GM23338 (cell line): ENCODE measurements around the gene CNOT1. TPM values are rescaled to one million over a fixed set of nuclear protein-coding genes. Genes with fewer than 3 reads are reported as not detected.
A peak's percentile ranks its signal among the peaks of the same experiment; 100 is the strongest.
"Not testable (repeated sequence)": the region's sequence is repeated elsewhere in the genome, so short reads cannot be mapped to it uniquely, and the experiment has no call there.

Source experiments
- ATAC-seq: fragments of 200-7000 bp; cut with Tn5 transposase; 3 replicates; pipeline ENCODE4 v1.9.1; 2020
- DNase-seq: peaks from one replicate; pipeline ENCODE4 v3.0.0-alpha.2; 2015; ENCODE audit warnings: low spot score
- H2AFZ ChIP-seq: fragments of 200-600 bp; sonication (generic); 2 replicates; pipeline ENCODE4 v1.8.0; 2016; ENCODE audit warnings: antibody characterized with exemption, mild to moderate bottlenecking, moderate library complexity
- H3F3A ChIP-seq: fragments of 200-600 bp; sonication (generic); replicated peaks from 2 replicates; pipeline ENCODE4 v1.8.0; 2017; ENCODE audit warnings: antibody characterized with exemption, mixed run types, low read depth
- H3K27ac ChIP-seq: fragments of 200-600 bp; sonication (generic); 2 replicates; pipeline ENCODE4 v1.6.1; 2016; ENCODE audit warnings: low read depth
- H3K27me3 ChIP-seq: fragments of 200-600 bp; sonication (generic); 2 replicates; pipeline ENCODE4 v1.8.0; 2016; ENCODE audit warnings: mild to moderate bottlenecking, mixed run types, moderate library complexity; ENCODE audit not compliant: insufficient read depth
- H3K36me3 ChIP-seq: fragments of 200-600 bp; sonication (generic); 2 replicates; pipeline ENCODE4 v1.8.0; 2016; ENCODE audit warnings: mild to moderate bottlenecking; ENCODE audit not compliant: insufficient read depth
- H3K4me1 ChIP-seq: fragments of 200-600 bp; sonication (generic); 2 replicates; pipeline ENCODE4 v1.8.0; 2016; ENCODE audit warnings: mild to moderate bottlenecking, moderate library complexity; ENCODE audit not compliant: insufficient read depth
- H3K4me2 ChIP-seq: fragments of 200-600 bp; sonication (generic); 2 replicates; pipeline ENCODE4 v1.7.1; 2017; ENCODE audit warnings: mixed run types
- H3K4me3 ChIP-seq: fragments of 200-600 bp; sonication (generic); 2 replicates; pipeline ENCODE4 v1.6.1; 2016; ENCODE audit warnings: mixed run types
- H3K79me2 ChIP-seq: fragments of 200-600 bp; sonication (generic); replicated peaks from 2 replicates; pipeline ENCODE4 v1.8.0; 2017; ENCODE audit warnings: mild to moderate bottlenecking; ENCODE audit not compliant: insufficient read depth
- H3K9me2 ChIP-seq: fragments of 200-600 bp; sonication (generic); 2 replicates; pipeline ENCODE4 v1.8.0; 2017; ENCODE audit not compliant: insufficient read depth
- H4K20me1 ChIP-seq: fragments of 200-600 bp; sonication (generic); replicated peaks from 2 replicates; pipeline ENCODE4 v1.8.0; 2017; ENCODE audit warnings: mild to moderate bottlenecking; ENCODE audit not compliant: insufficient read depth
- H3K27ac Mint-ChIP-seq: 2 replicates; pipeline ENCODE4 v1.8.0; 2020; ENCODE audit warnings: inconsistent platforms, mild to moderate bottlenecking, moderate library complexity, mixed read lengths
- H3K27me3 Mint-ChIP-seq: 3 replicates; pipeline ENCODE4 v1.8.0; 2022; ENCODE audit warnings: low read depth, mild to moderate bottlenecking, moderate library complexity, mixed read lengths, inconsistent platforms; ENCODE audit not compliant: insufficient read depth, poor library complexity
- H3K36me3 Mint-ChIP-seq: 3 replicates; pipeline ENCODE4 v1.8.0; 2021; ENCODE audit warnings: low read depth, mild to moderate bottlenecking, inconsistent platforms, moderate library complexity, mixed read lengths
- H3K4me1 Mint-ChIP-seq: 3 replicates; pipeline ENCODE4 v1.8.0; 2020; ENCODE audit warnings: mild to moderate bottlenecking, inconsistent platforms, mixed read lengths
- H3K4me3 Mint-ChIP-seq: 3 replicates; pipeline ENCODE4 v1.8.0; 2021; ENCODE audit warnings: moderate library complexity, mild to moderate bottlenecking, inconsistent platforms, mixed read lengths
- H3K9me3 Mint-ChIP-seq: 3 replicates; pipeline ENCODE4 v1.8.0; 2020; ENCODE audit warnings: moderate library complexity, mild to moderate bottlenecking, inconsistent platforms, mixed read lengths
- POLR2AphosphoS5 ChIP-seq: IDR thresholded peaks from 2 replicates; pipeline ENCODE4 v1.6.1; 2016; ENCODE audit warnings: antibody characterized with exemption, low read depth
- polyA plus RNA-seq: library from polyadenylated mRNA; unstranded; fragments of >200 nt; fragmentation: Nextera tagmentation; extraction: Ambion mirVana; gene quantifications from 2 replicates; pipeline ENCODE4 v1.2.1, GENCODE V29; 2016
- total RNA-seq: library from RNA; depleted of rRNA; stranded (reverse); fragments of >200 nt; shearing (Covaris generic); gene quantifications from 2 replicates; pipeline ENCODE4 v1.2.3, GENCODE V29; 2014
- TF ChIP-seq, protein P1 (sequence below): fragments of 250-450 bp; sonication (Bioruptor Pico); IDR thresholded peaks from 2 replicates; pipeline ENCODE4 v1.5.0; 2020; ENCODE audit warnings: mild to moderate bottlenecking, moderate library complexity

The CNOT1 gene
- total and polyA plus RNA-seq, 2 experiments from 2014 or later = 59.2 to 298 TPM

DNA sequence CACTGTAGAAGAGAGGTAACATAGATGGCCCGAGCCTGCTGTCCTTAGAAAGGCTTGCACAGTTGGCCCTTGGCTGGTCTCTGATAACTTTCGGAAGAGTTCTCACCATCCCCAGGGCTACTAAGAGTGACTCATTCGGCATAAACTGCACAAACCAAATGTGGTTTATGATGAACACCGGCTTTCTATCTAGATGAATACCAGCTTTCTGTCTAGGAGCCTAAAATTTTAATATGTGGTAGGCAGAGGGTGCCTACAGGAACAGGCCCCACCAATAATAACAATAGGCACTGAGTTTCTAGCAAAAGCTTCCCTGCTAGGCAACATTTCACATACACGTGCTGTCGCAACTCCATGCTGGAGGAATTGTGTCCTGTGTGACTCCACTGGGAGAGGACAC is 15.4 kb downstream of the CNOT1 start:
- no peak overlapping the region for H3K27ac ChIP-seq
- no peaks in the 10 kb centered on the region for H3K9me3 Mint-ChIP-seq
- H3K79me2 ChIP-seq = peaks cover 100% of the 10 kb centered on the region
- ATAC-seq (no peak), DNase-seq (no peak)
- H3K27me3 Mint-ChIP-seq = peaks cover 6% of the 10 kb centered on the region
- no peak overlapping the region for H3K27ac Mint-ChIP-seq
- H3K4me1 ChIP-seq = no peaks in the 10 kb centered on the region
- no peaks in the 10 kb centered on the region for H3K4me1 Mint-ChIP-seq
- no peak overlapping the region for H3K4me3 Mint-ChIP-seq
- peaks cover 43% of the 10 kb centered on the region for H3K36me3 Mint-ChIP-seq
- H3F3A ChIP-seq = peaks cover 6% of the 10 kb centered on the region; the same call in 1 of the 2 replicates
- no peaks in the 10 kb centered on the region for H3K27me3 ChIP-seq
- peaks cover 72% of the 10 kb centered on the region for H4K20me1 ChIP-seq
- 0 out of 2 replicates have a peak, but pooled peaks cover 13% of the 10 kb centered on the region for H3K36me3 ChIP-seq
- H3K9me2 ChIP-seq = no peaks in the 10 kb centered on the region
- no peak for TF ChIP-seq POLR2AphosphoS5
- TF ChIP-seq, protein P1, sequence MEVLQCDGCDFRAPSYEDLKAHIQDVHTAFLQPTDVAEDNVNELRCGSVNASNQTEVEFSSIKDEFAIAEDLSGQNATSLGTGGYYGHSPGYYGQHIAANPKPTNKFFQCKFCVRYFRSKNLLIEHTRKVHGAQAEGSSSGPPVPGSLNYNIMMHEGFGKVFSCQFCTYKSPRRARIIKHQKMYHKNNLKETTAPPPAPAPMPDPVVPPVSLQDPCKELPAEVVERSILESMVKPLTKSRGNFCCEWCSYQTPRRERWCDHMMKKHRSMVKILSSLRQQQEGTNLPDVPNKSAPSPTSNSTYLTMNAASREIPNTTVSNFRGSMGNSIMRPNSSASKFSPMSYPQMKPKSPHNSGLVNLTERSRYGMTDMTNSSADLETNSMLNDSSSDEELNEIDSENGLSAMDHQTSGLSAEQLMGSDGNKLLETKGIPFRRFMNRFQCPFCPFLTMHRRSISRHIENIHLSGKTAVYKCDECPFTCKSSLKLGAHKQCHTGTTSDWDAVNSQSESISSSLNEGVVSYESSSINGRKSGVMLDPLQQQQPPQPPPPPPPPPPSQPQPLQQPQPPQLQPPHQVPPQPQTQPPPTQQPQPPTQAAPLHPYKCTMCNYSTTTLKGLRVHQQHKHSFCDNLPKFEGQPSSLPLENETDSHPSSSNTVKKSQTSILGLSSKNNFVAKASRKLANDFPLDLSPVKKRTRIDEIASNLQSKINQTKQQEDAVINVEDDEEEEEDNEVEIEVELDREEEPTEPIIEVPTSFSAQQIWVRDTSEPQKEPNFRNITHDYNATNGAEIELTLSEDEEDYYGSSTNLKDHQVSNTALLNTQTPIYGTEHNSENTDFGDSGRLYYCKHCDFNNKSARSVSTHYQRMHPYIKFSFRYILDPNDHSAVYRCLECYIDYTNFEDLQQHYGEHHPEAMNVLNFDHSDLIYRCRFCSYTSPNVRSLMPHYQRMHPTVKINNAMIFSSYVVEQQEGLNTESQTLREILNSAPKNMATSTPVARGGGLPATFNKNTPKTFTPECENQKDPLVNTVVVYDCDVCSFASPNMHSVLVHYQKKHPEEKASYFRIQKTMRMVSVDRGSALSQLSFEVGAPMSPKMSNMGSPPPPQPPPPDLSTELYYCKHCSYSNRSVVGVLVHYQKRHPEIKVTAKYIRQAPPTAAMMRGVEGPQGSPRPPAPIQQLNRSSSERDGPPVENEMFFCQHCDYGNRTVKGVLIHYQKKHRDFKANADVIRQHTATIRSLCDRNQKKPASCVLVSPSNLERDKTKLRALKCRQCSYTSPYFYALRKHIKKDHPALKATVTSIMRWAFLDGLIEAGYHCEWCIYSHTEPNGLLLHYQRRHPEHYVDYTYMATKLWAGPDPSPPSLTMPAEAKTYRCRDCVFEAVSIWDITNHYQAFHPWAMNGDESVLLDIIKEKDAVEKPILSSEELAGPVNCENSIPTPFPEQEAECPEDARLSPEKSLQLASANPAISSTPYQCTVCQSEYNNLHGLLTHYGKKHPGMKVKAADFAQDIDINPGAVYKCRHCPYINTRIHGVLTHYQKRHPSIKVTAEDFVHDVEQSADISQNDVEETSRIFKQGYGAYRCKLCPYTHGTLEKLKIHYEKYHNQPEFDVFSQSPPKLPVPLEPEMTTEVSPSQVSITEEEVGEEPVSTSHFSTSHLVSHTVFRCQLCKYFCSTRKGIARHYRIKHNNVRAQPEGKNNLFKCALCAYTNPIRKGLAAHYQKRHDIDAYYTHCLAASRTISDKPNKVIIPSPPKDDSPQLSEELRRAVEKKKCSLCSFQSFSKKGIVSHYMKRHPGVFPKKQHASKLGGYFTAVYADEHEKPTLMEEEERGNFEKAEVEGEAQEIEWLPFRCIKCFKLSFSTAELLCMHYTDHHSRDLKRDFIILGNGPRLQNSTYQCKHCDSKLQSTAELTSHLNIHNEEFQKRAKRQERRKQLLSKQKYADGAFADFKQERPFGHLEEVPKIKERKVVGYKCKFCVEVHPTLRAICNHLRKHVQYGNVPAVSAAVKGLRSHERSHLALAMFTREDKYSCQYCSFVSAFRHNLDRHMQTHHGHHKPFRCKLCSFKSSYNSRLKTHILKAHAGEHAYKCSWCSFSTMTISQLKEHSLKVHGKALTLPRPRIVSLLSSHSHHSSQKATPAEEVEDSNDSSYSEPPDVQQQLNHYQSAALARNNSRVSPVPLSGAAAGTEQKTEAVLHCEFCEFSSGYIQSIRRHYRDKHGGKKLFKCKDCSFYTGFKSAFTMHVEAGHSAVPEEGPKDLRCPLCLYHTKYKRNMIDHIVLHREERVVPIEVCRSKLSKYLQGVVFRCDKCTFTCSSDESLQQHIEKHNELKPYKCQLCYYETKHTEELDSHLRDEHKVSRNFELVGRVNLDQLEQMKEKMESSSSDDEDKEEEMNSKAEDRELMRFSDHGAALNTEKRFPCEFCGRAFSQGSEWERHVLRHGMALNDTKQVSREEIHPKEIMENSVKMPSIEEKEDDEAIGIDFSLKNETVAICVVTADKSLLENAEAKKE (CRISPR knock-in tag) = no peak
- no peak overlapping the region for H3K4me3 ChIP-seq
- no peak overlapping the region for H3K4me2 ChIP-seq
- H2AFZ ChIP-seq = no peak overlapping the region

DNA sequence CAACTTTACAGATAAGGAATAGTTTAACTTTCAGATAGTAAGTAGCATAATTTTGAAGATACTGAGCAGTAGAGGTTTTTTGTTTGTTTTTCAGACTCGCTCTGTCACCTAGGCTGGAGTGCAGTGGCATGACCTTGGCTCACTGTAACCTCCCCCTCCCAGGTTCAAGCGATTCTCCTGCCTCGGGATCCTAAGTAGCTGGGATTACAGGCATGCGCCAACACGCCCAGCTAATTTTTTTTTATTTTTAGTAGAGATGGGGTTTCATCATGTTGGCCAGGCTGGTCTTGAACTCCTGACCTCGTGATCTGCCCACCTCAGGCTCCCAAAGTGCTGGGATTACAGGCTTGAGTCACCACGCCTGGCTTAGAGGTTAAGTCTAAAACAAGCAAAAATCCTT is 16.7 kb downstream of the CNOT1 start:
- DNase-seq, H3K27me3 Mint-ChIP-seq: not testable (repeated sequence)
- H4K20me1 ChIP-seq = peaks cover 69% of the 10 kb centered on the region

More for the DNA sequence above, 16.7 kb downstream of the CNOT1 start:
- peaks cover 47% of the 10 kb centered on the region for H3K36me3 Mint-ChIP-seq
- 0 out of 2 replicates have a peak overlapping the region, but pooled peaks have one; percentile 8 for H3K27ac Mint-ChIP-seq
- not testable (repeated sequence) for H3K4me1 Mint-ChIP-seq, H3K27me3 ChIP-seq, H3K4me3 Mint-ChIP-seq, H2AFZ ChIP-seq, H3K4me2 ChIP-seq, H3K4me3 ChIP-seq, H3K27ac ChIP-seq, H3K4me1 ChIP-seq, ATAC-seq, H3K36me3 ChIP-seq, H3K9me2 ChIP-seq, H3F3A ChIP-seq, H3K9me3 Mint-ChIP-seq
- peaks cover 100% of the 10 kb centered on the region for H3K79me2 ChIP-seq
